ENCODE measurements around the gene MYH14.
"Not testable (repeated sequence)": the region's sequence is repeated elsewhere in the genome, so short reads cannot be mapped to it uniquely, and the experiment has no call there.

The MYH14 gene

GRCh38 chr19:50196322-50196932, 7.0 kb upstream of the MYH14 start:
- DNase-seq = no peak

DNA sequence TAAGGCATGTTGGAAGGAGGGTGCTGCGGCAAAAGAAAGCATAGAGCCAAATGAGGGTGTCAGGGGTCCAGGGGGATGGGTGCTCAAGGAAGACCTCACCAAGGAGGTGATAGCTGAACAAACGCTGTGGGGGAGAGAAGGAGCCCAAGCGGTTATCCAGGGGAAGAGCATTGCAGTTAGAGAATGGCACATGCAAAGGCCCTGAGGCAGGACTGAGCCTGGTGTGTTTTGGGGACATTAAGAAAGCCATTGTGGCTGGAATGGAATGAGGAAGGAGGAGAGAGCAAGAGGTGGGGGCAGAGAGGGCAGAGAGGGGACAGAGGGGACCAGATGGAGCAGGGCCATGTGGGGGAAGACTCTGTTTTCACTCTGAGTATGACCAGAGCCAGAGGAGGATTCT, 6.1 kb upstream of the MYH14 start:
- DNase-seq = no peak

GRCh38 chr19:50198431-50199258, 4.8 kb upstream of the MYH14 start:
- no peak for DNase-seq

DNA sequence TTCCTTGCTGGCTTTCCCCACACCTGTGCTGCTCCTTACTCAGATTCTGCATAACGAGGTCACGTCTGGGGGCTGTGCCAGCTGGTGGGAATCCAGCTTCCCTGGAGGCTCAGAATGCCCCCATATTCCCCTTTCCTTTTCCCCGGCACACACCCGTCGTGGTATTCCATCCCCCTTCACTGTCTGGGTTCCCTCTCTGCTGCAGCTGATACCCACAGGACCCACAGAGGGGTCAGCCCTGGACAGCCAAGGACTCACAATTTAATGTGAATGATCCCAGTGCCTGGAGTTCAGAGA, 4.2 kb upstream of the MYH14 start:
- no peak for DNase-seq

DNA sequence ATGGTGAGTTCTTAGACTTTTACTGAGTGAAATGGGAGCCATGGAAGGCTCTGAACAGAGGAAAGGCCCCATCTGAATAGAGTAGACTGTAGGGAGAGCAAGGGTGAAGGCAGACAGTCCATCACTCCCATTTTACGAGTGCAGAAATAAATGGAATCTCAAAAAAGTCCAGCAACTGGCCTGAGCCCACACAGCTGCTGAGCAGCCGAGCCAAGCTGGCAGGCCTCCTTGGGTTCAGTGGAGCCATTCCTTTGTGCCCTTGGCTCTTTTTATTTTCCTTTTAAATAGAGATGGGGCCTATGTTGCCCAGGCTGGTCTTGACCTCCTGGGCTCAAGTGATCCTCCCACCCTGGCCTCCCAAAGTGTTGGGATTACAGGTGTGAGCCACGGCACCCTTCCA, 1.0 kb upstream of the MYH14 start:
- DNase-seq = no peak

- DNase-seq = no peak
Observed at GRCh38 chr19:50202962-50203280, 501 bp upstream of the MYH14 start.

- no peak for DNase-seq
Observed at GRCh38 chr19:50204081-50204428, 633 bp downstream of the MYH14 start.

DNA sequence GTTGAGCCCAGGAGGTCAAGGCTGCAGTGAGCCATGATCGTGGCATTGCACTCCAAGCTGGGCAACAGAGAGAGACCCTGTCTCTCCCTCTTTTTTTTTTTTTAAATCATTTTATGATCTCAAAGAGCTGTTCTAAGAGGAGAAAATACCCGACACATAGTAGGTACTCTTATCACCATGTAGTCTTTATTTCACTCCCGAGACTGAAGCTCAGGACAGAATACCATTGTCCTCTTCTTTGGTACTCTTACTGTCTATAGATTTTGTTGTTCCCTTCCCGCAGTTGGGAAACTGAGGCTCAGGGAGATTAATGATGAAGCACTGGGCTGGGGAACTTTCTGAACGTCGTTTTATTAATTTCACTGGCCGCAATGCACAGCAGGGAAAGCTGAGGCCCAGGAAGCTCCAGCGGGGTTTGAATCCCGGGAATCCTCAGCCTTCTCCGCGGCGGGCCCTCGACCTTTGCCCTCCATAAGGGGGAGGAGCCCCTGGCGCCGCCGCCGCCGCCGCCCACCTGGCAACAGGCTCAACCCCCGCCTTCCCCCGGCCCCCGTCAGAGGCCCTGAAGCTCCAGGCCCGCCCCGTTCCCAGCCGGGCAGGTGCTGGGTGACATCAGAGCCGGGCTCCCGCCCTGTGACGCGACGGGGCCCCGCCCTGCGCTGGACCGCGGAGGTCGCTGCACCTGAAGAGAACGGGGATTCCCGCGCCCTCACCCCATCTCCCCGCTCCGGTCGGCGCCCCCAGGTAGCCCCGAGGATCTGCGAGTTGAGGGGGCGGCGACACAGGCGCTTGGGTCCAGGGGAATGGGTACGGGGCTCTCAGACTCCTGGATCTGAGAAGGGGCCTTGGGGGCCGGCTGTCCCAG, 1.6 kb downstream of the MYH14 start:
- DNase-seq = no peak

DNA sequence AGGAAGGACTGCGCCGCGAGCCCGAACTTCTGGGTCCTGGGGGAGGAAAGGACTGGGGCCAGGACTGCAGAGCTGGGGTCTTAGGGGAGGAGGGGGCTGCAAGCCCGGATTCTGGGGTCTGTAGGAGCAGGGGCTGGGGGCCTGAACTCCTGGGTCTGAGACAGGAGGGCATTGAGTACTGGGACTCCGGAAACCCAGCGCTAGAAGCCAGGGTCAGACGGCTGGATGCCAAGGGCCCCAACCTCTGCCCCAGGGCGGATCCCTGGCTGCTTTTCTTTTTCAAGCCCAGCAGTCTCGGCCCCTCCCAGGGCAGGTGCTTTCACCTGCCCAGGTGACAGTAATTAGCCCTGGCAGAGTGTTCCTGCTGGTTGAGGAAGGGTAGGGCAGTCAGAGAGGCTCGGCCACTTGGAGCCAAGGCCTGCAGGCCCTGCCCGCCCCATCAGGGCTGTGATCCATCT, 2.3 kb downstream of the MYH14 start:
- no peak for DNase-seq

DNA sequence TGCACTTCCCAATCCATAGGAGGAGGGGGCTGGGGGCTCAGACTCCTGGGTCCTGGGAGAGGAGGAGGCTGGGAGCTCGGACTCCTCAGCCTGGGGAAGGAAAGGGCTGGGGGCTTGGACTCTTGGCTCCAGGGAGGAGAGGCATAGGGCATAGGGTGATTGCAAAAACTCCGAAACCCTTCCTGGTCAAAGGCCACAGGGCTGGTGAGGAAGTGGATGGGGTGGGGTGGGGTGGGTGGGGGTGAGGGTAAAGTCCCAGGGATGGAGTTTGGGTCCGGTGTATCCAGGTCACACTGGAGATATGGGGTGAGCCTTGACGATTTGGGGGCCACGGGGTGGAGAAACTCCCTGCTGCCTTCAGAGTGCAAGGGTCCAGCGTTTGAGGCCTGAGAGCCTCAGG, 2.8 kb downstream of the MYH14 start:
- DNase-seq = no peak

GRCh38 chr19:50207730-50208129, 4.3 kb downstream of the MYH14 start:
- DNase-seq = no peak

- no peak for DNase-seq
Observed at GRCh38 chr19:50209131-50209530, 5.7 kb downstream of the MYH14 start.

DNA sequence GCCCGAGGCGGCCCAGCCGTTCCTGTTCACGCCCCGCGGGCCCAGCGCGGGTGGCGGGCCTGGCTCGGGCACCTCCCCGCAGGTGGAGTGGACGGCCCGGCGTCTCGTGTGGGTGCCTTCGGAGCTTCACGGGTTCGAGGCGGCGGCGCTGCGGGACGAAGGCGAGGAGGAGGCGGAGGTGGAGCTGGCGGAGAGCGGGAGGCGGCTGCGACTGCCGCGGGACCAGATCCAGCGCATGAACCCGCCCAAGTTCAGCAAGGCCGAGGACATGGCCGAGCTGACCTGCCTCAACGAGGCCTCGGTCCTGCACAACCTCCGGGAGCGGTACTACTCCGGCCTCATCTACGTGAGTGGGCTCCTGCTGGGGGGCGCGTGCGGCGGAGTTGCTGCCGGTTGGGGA, 7.0 kb downstream of the MYH14 start:
- DNase-seq = no peak

DNA sequence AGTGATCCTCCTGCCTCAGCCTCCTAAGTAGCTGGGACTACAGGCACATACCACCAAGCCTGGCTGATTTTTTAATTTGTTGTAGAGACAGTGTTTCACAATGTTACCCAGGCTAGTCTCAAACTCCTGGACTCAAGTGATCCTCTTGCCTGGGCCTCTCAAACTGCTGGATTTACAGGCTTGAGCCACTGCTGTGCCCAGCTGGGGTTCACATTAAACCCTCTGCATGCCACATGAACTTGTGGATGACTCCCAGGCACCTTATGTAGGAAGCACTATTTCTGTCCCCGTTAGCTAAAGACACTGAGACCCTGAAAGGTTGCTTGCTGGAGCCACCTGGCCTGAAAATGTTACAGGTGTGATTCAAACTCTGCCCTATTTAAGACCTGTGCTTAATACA, 10.5 kb downstream of the MYH14 start:
- no peak for DNase-seq

GRCh38 chr19:50214699-50215543, 11.5 kb downstream of the MYH14 start:
- no peak for DNase-seq

DNA sequence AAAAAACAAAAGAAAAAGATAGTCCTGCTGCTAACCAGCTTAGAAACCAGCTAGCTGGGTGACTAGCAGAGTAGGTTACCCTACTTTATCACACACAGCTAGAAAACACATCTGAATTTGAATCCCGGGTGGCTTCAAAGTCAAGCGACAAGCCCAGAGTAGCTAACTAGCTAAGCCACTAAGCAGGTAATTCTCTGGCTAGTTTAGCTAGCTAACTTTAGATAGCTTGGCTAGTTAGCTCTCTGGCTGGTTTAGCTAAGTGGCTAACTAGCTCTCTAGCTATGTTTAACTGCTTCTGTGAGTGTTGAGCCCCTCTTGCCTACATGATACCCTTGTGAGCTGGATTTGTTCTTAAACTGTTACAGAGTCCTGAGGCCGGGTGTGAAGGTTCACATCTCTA, 12.4 kb downstream of the MYH14 start:
- DNase-seq = no peak

DNA sequence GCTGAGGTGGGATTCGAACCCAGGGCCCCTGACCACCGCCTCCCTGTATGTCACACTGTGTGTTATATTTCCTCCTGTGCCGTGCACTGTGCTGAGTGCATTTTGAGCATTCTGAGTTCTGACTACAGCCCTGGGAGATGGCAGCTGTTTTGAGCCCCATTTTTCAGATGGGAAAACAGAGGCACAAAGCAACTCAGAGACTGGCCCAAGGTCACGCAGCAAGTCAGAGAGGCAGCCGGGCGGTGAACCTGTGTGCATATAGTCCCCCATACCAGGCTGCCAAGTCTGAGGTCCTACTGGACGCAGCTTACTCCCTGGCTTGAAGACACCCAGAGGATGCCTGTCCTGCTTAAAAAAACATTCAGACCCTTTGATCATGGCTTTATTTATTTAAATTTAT, 17.7 kb downstream of the MYH14 start:
- DNase-seq = no peak

GRCh38 chr19:50222691-50223438, 19.4 kb downstream of the MYH14 start:
- DNase-seq = no peak

- DNase-seq = no peak
Observed at GRCh38 chr19:50223439-50223716, 20.0 kb downstream of the MYH14 start.

DNA sequence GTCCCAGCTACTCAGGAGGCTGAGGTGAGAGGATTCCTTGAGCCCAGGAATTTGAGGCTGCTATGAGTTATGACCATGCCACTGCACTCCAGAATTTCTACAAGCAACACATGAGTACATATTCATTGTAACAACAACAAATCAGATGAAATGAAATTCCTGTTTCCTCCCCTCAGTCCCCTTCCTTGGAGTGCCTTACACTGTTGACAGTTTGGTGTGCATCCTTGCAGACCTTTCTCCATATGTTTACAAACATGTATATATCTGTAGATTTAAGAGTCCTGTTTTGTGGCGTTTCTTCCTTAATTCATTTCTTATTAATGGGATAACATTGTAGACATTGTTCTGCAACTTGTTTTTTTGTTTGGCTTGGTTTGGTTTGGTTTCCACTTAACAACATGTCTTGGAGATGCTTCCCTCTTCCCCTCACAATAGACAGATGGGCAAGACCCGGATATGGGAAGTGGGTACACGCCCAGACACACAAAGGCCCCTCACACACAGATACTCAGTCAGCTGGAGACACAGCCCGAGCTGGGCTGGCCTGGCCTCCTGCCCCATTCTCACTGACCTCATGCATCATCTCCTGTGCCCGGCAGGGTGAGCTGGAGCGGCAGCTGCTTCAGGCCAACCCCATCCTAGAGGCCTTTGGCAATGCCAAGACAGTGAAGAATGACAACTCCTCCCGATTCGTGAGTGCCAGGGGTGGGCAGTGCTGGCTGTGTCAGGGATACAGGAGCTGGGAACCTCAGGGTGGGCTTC, 21.7 kb downstream of the MYH14 start:
- DNase-seq = no peak

DNA sequence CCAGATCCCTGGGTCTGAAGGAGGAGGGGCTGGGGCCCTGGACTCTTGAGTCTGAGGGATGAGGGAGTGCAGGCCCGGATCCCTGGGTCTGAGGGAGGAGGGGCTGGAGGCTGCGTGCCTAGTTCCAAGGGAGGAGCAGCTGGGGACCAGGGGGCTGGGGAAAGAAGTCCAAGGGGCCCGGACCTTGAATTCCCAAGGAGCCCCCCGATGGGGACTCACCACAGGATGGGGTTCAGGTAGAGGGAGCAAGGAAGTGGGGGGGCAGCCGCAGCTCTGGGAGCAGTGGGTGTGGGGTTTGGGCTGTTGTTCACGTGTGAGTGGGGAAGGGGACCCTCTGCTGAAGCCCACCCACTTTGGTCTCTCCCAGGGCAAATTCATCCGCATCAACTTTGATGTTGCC, 23.1 kb downstream of the MYH14 start:
- DNase-seq = no peak

DNA sequence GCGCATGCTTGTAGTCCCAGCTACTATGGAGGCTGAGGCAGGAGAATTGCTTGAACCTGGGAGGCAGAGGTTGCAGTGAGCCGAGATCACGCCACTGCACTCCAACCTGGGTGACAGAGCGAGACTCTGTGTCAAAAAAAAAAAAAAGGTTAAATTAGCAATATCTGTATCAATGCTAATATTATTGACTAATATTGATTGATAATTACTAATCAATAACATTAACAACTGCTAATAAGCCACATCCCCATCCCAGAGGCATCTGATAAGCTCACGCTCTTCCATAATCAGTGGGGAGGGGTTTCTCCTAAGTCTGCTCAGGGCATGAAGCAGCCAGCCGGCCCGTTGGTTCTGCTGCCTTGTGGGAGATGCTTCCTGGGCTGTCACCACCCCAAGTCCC, 24.7 kb downstream of the MYH14 start:
- DNase-seq = not testable (repeated sequence)

All from CD4-positive, alpha-beta T cell treated with Interleukin-12 subunit alpha and Interleukin-12 subunit beta, for 1 hour (primary cell).